Glomerular visceral epithelial cell (primary cell): ENCODE measurements around the gene SETD5.

Experiments used
- DNase-seq: peaks from one replicate; pipeline ENCODE4 v3.0.0-alpha.2; 2016; ENCODE audit errors: extremely low spot score

The SETD5 gene

DNA sequence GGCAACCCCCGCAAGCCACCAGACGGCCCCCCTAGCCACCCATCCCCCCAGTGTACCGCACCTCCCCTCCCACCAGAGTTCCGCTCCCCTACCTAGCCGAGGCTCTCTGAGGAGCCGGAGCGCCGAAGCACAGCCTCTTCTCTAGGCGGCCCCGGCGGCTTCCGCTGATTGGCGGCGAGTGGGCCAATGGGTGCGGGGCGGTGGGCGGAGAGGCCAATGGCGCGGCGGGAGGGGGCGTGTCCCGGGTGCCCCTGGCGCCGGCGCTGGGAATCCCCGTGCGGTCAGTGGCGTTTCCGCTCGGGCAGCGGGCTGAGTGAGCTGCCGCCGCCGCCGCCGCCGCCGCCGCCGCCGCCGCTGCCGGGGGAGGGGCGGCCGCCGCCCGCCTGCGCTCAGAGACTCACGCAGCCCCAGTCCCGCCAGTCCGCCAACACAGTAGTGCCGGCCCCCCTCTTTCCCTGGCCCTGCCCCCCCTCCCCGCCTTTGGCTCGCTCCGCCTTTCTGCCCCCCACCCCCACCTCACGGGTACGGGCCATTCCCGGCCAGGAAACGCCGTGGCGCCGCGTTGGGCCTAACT, at the start of gene SETD5:
Gene SETD5, plus strand, starts transcription at position 284 of the 574 bp plus-strand sequence. CDS start 31,324 bp downstream, outside the sequence.
- peak; percentile 97 for DNase-seq

DNA sequence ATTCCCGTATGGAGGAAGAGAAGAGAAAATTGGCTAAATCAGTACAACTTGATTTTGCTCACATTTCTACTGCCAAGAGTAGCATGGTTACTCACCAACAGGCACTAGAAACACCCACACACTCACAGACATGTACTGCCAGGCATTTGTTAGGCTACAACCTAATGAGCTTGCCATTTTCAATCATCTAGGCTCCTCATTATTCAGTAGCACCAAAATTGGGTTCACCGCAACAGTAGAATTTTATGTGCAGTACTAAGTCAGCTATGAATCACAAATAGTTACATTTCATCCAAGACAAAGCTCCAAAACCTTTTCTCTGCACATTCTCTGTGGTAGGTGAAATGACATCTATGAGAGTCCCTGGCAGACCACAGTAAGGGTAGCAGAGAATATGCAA, 49.5 kb upstream of the SETD5 start:
- no peak for DNase-seq

- peak; percentile 80 for DNase-seq
Measured at GRCh38 chr3:9349321-9350117, 47.9 kb upstream of the SETD5 start.

DNA sequence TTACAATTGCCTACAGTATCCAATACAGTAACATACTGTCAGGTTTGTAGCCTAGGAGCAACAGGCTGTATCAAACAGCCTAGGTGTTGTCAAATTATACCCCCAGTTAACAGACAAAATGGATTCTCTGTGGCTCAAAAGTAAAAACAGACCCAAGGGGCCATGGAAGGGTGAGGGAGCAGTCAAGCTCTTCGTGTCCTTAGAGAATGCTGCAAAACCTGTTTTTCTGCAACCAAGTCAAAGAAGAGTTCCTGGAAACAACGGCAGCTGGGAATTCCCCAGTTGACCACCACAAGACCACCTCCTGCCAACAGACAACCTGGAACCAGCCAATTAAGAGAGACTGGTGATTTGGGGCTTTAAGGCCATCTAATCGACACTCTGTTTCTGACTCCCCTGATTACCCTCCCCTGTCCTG, 45.7 kb upstream of the SETD5 start:
- DNase-seq: no peak

DNA sequence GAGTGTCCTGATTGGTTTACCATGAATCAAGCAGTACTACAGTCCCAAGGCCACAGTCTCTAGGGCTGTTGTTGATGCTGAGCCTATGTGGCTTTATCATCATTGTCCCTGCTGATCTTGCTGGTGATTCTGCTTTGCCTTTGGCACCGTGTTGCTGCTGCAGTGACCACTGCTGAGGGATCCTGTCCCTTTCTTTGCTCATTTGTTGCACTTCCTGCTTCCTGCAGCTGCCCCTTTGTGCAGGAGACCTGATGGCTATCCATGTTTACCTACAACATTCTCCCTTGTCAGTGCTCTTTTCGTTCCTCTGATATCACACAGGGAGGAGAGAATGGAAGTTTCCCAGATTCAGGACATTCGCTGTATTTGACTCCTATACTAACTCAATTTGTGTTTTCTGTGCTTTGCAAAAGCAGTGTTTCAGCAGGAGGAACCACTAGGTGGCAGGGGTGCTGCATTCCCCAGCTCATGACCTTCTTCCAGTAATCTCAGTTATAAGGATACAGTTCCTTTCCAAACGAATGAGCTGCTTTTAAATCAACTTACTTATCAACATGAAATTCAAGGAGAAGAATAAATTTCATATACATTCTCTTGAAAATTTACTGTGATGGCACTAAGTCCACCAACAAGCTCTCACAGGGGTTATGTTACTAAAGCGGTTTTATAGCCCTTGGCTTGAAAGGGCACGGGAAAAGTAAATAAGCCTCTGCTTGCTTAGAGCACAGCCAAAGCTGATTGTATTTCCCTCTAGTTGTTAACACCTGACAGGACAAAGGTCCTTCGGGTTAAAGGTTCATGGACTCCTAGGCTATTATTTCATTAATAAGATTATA, 44.3 kb upstream of the SETD5 start:
- DNase-seq: peak; percentile 67

- no peak for DNase-seq
Measured at GRCh38 chr3:9361691-9362388, 35.6 kb upstream of the SETD5 start.

DNA sequence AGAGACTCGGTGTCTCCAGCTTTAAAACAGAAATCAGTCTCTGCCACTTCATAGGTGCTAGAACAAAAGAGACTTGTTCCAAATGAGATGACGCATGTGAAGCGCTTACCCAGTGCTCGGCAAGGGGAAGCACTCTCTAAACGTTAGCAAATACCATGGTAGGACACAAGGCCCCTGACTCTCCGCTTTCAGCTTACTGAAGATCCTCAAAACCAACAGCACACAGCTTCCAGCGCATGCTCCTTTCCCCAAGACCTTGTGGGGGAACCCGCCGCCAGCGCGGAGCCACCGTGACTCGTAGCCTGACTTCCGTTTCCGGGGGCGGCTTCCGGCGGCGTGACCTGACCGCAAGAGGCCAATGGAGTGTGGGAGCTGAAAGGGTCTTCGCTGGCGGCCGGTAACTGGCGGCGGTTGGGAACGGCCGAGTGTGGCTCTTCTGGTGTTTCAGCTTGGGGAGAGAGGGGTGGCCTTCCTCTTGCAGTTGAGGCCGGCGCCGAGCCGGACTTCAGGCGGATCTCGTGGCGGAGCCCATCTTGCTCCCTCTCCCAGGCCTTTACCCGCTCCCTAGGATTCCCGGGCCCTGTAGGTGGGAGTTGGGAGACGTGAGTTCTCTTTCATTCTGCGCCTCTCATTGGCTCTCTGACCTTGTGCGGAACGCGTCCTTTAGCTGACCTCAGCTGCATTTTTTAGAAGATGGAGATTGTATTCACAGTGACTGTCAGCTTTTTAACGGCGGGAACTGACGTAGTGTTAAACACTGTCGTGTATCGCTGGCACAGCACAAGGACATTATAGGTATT, 34.5 kb upstream of the SETD5 start, which contains the start of gene THUMPD3:
Gene THUMPD3, plus strand, starts transcription at position 324 of the 800 bp plus-strand sequence. CDS start 2,015 bp downstream, outside the sequence.
- DNase-seq: peak; percentile 88

- no peak for DNase-seq
Measured at GRCh38 chr3:9369508-9369907, 27.9 kb upstream of the SETD5 start.

DNA sequence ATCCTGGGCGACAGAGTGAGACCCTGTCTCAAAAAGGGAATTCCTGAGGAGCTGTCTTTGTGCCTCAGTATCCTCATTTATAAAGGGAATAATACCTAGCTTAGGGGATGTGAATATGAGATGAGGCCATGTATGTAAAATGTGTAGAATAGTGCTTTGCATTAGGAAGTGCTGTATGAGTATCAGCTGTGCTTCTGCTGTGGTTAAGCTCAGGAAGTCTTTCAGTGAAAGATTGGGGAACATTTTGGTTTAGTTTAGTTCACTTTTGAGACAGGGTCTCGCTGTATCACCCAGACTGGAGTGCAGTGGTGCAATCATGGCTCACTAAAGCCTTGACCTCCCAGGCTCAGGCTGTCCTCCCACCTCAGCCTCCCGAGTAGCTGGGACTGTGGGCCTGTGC, 23.9 kb upstream of the SETD5 start:
- DNase-seq: no peak

DNA sequence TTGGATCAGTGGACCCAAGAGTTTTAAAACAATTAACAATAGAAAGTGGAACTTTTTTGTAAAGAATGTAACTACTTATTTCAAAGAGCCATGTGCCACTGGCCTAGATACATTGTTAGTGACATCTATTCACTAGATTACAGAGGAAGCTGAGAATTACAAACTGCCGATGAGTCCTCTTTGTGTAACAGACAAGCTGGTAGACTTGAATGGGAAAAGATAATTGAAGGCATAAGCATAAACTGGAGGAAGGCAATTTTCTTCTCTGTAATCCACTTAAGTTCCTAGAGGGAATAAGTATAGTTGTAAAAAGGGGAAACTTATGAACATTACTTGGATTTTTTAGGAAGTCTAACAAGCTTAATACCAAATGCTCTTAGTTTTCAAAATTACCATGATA, 19.4 kb upstream of the SETD5 start:
- DNase-seq: no peak

GRCh38 chr3:9379327-9379726, 18.1 kb upstream of the SETD5 start:
- no peak for DNase-seq

DNA sequence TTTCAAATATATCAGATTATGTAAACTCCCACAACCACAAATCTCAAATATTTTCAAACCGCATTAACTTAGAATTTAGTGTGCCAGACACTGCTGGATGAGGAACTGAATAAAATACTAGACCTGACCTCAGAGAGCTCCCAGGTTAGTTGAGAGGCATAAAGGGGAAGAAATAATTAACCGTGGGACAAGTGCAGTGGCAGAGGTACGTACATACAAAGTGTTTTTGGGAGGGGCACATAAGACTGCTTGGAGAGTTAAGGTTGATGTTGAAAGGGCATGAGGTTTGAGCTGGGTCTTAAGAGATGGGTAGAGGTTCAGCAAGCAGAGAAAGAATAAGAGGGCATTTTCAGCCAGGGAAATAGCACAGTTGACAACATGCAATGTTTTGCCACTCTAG, 17.4 kb upstream of the SETD5 start:
- DNase-seq: no peak

DNA sequence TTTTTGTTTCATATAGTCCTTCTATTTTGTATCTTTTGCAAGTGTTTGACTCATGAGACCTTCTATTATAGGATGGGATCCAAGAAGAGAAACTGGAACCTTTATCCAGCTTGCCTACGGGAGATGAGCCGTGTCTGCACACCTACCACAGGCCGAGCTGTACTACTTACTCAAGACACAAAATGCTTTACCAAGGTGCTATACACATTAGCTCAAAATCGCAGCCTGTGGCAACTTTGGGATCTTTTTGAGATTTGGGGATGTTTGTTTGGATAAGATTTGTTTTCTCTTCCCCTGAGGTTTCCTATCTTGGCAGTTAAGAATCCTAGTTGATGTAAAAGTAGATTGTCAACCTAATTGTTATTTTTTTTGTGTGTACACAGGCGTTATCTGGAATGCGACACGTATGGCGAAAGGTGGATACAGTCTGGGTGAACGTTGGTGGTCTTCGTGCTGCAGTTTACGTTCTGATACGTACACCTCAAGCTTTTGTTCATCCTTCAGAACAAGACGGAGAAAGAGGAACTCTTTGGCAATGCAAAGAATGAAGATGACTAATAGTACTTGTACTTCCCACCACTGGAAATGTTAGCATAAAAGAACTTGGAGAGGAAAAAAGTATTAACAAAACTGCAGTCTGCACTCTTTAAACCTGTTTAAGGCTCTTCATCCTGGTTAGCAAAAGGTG, 13.1 kb upstream of the SETD5 start:
- no peak for DNase-seq

DNA sequence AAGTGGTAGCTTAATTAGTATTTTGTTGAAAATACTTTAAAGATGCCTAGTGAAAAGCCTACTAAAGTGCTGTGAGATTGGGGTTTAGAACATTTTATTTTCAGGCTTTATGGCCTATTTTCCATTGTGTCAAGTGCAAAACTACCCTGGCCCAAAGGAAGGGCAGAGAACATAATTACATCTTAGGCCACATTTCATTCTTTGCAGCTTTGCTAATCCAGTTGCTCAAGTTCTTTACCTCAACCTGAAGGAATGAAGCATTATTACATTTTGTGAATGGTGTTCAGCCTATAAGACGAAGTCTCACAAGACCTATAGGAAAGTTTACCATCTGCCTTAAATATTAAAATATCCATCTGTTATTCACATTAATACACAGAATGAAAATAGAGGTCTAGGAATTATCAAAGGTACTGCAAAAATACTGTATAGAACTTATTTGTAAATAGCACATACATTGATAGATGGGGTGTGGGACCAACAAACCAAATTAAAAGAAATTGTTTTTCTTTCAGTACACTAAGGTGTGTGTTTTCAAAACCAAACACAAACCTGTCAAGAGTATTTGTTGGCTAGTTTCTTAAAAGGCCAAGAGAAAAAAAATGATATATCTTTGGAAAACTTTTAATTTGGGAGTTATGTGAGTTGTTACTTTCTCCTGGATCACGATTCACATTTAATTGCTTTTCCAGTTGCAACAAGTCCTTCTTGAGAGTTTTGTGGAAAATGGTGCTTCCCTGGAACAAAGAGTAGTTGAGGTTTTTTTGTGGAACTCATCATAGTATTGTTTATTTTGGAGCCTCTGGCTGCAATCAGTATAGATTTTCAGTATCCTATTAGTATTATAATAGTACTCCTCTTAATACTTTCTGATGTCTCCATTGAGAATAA, 12.0 kb upstream of the SETD5 start:
- DNase-seq: no peak

DNA sequence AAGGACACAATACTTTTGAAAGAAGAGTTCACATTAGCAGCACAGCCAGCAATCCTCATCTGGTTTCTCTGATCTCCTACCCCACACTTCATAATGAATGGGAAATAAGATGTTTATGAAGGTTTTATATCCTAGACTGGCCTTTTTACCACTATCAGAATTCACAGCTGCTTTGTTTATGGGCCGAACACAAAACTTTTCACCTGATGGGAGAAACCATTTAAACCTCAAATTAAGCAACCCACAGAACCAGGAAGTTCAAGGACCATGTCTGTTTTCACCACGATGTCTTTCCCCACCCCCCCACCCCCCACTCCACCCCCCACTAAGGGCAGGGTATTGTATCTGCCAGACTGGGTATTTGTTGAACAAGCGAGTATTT, 11.3 kb upstream of the SETD5 start:
- DNase-seq: no peak

GRCh38 chr3:9386501-9387321, 10.7 kb upstream of the SETD5 start:
- no peak for DNase-seq

DNA sequence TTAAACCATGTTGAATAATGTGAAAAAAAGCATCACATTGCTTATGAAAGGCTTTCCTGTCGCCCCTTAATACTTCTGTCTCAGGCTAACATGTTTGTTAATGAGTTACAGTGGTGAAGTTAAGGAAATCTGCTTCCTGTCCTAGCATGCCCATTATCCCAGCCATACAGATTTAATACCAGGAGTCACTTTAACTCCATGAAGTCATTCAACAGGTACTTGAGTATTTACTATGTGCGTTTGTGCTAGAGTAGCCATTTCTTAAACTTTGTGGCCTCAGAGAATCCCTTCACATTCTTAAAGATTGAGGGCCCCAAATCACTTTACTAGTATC, 10.1 kb upstream of the SETD5 start:
- no peak for DNase-seq

DNA sequence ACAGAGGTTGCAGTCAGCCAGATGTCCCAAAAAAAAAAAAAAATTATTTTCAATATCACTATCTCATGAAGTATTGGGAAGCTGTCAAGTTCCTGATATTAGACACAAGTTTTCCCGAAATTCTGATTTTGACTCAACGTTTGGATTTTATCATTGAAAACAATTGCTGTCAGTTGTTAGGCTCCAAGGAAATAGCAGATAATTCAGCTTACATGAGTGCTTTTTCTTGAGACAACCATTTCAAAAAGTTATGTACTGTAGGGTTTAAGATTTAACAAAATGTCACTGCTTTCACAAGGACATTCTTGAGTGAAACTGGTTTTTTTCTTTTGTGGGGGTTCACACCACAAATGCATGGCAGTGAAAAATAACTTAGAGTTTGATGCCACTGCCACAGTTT, 9.3 kb upstream of the SETD5 start:
- no peak for DNase-seq
